Astrocyte of the spinal cord (primary cell): ENCODE results near the gene CKAP5.
"Not testable (repeated sequence)": the region's sequence is repeated elsewhere in the genome, so short reads cannot be mapped to it uniquely, and the experiment has no call there.

Source experiments
- DNase-seq: peaks from one replicate; pipeline ENCODE4 v3.0.0; 2011; ENCODE audit warnings: low read depth, low spot score
- H3K4me3 ChIP-seq: 2 replicates; pipeline ENCODE4 v1.5.1; 2011; ENCODE audit warnings: low read depth, mild to moderate bottlenecking, low read length, moderate library complexity
- CTCF ChIP-seq: IDR thresholded peaks from 2 replicates; pipeline ENCODE4 v1.5.1; 2012; ENCODE audit warnings: low read depth, mild to moderate bottlenecking, low read length, inconsistent platforms
- in situ Hi-C: cut with HindIII; loops from 2 replicates; pipeline ENCODE4 v1.10.0; 2017; ENCODE audit warnings: low sequenced_read_pairs

CKAP5 gene

GRCh38 chr11:46711303-46711702, 134.8 kb downstream of the CKAP5 start:
- H3K4me3 ChIP-seq: no peak overlapping the region
- in situ Hi-C loops: no loop called here
- no peak for TF ChIP-seq CTCF
- DNase-seq: peak; percentile 27

DNA sequence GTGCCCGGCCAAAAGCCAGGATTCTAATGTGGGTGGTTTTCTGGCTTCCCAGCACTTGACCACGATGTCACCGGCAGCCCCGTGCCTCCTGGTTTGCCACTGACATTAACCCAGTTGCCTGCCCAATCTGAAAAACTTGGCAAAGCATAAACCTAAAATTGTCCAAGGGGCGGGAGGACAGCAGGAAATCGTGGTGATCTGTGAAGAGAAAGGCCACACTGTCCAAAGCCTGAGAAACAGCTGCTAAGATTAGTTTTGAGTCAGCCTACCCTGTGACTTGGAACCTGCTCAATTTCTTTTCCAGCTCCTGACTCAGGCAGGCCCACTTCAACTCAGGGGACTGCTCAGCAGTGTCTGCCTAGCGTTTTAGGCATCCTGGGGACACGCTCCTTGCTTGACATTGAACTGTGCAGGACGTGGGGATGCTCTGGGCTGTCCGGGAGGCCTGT, 135.2 kb downstream of the CKAP5 start:
- in situ Hi-C loops: no loop called here
- peak; percentile 95 for DNase-seq
- TF ChIP-seq CTCF: no peak
- H3K4me3 ChIP-seq: no peak overlapping the region

GRCh38 chr11:46709351-46709750, 136.7 kb downstream of the CKAP5 start:
- DNase-seq, H3K4me3 ChIP-seq, in situ Hi-C loops: not testable (repeated sequence)

DNA sequence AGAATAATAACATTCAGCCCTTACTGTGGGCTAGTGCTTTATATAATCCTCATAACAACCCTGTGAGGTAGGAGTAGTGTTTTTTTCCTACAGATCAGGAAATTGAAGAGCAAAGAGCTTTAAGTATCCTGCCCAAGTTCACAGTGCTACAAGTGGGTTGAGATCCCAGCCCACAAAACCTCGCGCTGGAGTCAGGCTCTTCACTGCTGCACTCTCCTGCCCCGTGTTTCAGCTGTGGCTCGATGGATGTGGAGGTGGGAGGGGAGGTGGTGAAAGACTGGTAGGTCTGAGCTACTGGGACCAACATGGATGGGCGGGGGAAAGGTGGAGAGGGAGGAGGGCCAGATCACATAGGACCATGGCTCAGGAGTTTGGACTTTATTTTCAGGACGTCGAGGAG, 139.2 kb downstream of the CKAP5 start:
- no peak for DNase-seq
- in situ Hi-C loops: no loop called here
- H3K4me3 ChIP-seq: no peak overlapping the region
- TF ChIP-seq CTCF: no peak

DNA sequence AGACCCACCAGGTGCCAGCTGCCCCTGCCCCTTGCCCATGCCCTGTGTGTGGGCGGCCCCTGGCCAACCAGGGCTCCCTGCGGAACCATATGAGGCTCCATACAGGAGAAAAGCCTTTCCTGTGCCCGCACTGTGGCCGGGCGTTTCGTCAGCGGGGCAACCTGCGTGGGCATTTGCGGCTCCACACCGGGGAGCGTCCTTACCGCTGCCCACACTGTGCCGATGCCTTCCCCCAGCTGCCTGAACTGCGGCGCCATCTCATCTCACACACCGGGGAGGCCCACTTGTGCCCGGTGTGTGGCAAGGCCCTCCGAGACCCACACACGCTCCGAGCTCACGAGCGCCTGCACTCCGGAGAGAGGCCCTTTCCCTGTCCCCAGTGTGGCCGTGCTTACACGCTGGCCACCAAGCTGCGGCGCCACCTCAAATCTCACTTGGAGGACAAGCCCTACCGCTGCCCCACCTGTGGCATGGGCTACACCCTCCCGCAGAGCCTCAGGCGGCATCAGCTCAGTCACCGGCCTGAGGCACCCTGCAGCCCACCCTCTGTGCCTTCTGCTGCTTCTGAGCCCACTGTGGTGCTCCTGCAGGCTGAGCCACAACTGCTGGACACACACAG, 140.9 kb downstream of the CKAP5 start:
- H3K4me3 ChIP-seq: no peak overlapping the region
- no peak for DNase-seq
- in situ Hi-C loops: no loop called here
- no peak for TF ChIP-seq CTCF

GRCh38 chr11:46701078-46701654, 144.9 kb downstream of the CKAP5 start:
- peak overlapping the region; percentile 99 for H3K4me3 ChIP-seq
- no peak for TF ChIP-seq CTCF
- no peak for DNase-seq
- in situ Hi-C loops: no loop called here

- in situ Hi-C loops: no loop called here
- peak within 1 kb of the TSS; percentile 99 for H3K4me3 ChIP-seq
- TF ChIP-seq CTCF: no peak
- DNase-seq: peak; percentile 99
These were observed 145.6 kb downstream of the CKAP5 start, which contains the start of the genes ARHGAP1 and ZNF408 for GRCh38 chr11:46700241-46701077. Gene ARHGAP1, minus strand, starts transcription at chr11:46700619. Its CDS starts 4,512 bp downstream, at chr11:46696107. Gene ZNF408, plus strand, starts transcription at chr11:46701031. Its CDS starts 17 bp downstream, at chr11:46701048.
